Activated T-cell treated with anti-CD3 and anti-CD28 coated beads, Interleukin-2, amount 50 U/mL, for 72 hours (primary cell): ENCODE measurements around the gene VKORC1L1. TPM values are rescaled to one million over a fixed set of nuclear protein-coding genes. Genes with fewer than 3 reads are reported as not detected.
A peak's percentile ranks its signal among the peaks of the same experiment; 100 is the strongest.
"Not testable (repeated sequence)": the region's sequence is repeated elsewhere in the genome, so short reads cannot be mapped to it uniquely, and the experiment has no call there.

Experiments
- ATAC-seq, 2 donors: fragments of 150-1000 bp; cut with Tn5 transposase; replicated peaks in 1 of 2; 2 replicates each; pipeline ENCODE4 v1.10.0; 2021; ENCODE audit warnings: moderate library complexity in 2 of 2, mild to moderate bottlenecking in 1 of 2
- DNase-seq, 2 donors: peaks; one replicate each; pipeline ENCODE4 v3.0.0; 2021 to 2022; ENCODE audit warnings: mixed read lengths in 1 of 2
- H3K27ac Mint-ChIP-seq: one replicate; pipeline ENCODE4 v1.8.0; 2022; ENCODE audit warnings: mild to moderate bottlenecking, moderate library complexity, mixed read lengths
- H3K27me3 Mint-ChIP-seq: one replicate; pipeline ENCODE4 v1.8.0; 2022; ENCODE audit warnings: low read depth, mixed read lengths
- H3K36me3 Mint-ChIP-seq, 2 donors: one replicate each; pipeline ENCODE4 v1.8.0; 2022; ENCODE audit warnings: mixed read lengths in 2 of 2, mild to moderate bottlenecking in 1 of 2; ENCODE audit not compliant: insufficient read depth in 2 of 2
- H3K4me1 Mint-ChIP-seq: one replicate; pipeline ENCODE4 v1.8.0; 2022; ENCODE audit warnings: low read depth, mixed read lengths
- H3K4me3 Mint-ChIP-seq, 2 donors: one replicate each; pipeline ENCODE4 v1.8.0; 2022; ENCODE audit warnings: mild to moderate bottlenecking in 2 of 2, mixed read lengths in 2 of 2, moderate library complexity in 2 of 2
- H3K9me3 Mint-ChIP-seq, 2 donors: one replicate each; pipeline ENCODE4 v1.8.0; 2022; ENCODE audit warnings: mixed read lengths in 2 of 2
- total RNA-seq, 2 donors: library from RNA; stranded (reverse); gene quantifications; one replicate each; pipeline ENCODE4 v1.2.3, GENCODE V29; 2022

Gene VKORC1L1
- total RNA-seq, 2 donors from 2014 or later = 13.1 to 14.1 TPM

DNA sequence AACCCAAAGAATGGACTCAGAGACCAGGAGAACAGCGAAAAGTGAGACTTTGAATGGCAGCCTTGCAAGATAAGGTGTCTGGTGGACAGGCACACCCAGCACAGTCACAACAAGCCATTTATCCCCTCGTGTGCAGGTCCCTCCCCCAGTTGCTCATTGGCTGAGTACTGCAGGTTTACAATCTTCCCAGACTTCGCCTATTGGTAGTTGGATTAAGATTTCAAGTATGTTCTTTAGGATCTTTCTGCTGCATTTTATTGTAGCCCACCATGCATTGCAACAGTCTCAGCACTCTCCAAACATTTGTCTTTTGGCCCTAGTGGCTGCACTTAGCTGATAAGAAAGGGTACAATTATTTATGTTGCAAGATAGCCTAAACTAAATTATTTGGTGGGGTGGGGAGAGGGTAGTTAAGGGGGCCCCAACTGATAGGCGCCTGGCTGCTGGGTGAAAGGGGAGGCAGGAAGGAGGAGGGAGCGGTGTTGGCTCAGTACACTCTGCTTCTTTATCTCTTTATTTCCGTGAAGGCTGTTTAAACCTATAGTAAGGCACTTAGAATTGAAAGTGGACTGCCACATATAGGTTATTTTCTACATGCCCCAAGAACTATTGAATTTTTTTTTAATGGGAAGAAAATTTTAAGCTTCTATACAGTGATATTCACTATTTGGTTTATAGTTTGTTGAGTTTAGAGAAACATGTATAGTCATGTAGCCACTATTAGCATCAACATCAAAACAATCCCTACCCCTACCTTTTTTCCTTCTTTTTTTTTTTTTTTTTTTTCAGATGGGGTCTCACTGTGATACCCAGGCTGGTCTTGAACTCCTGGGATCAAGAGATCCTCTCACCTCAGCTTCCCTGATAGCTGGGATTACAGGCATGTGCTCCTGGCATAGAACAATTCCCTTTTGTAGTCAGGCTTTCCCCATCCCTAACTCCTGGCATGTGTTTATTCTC lies 54.9 kb downstream of the VKORC1L1 start:
- H3K4me3 Mint-ChIP-seq = no peak overlapping the region
- ATAC-seq (no peak), DNase-seq (no peak)
- no peaks in the 10 kb centered on the region for H3K9me3 Mint-ChIP-seq
- no peaks in the 10 kb centered on the region for H3K4me1 Mint-ChIP-seq
- peaks cover 2% of the 10 kb centered on the region in 2 donors for H3K36me3 Mint-ChIP-seq
- no peaks in the 10 kb centered on the region for H3K27me3 Mint-ChIP-seq
- H3K27ac Mint-ChIP-seq = no peak overlapping the region

DNA sequence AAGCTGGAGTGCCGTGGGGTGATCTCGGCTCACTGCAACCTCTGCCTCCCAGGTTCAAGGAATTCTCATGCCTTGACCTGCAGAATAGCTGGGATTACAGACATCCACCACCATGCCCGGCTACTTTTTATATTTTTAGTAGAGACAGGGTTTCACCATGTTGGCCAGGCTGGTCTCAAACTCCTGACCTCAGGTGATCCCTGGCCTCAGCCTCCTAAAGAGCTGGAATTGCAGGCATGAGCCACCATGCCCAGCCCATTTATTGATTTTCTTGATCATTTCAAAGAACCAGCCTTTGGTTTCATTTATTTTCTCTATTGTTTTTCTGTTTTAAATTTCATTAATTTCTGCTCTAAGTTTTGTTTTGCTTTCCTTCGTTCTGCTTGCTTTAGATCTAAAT lies 58.8 kb downstream of the VKORC1L1 start:
- Mint-ChIP-seq H3K27me3 (no peaks in the 10 kb centered on the region), H3K4me3 (no peak overlapping the region), H3K9me3 (no peaks in the 10 kb centered on the region), H3K36me3 (peaks cover 2 to 13% of the 10 kb centered on the region in 2 donors), H3K4me1 (peaks cover 6% of the 10 kb centered on the region), H3K27ac (no peak overlapping the region)
- no peak for ATAC-seq
- no peak for DNase-seq

DNA sequence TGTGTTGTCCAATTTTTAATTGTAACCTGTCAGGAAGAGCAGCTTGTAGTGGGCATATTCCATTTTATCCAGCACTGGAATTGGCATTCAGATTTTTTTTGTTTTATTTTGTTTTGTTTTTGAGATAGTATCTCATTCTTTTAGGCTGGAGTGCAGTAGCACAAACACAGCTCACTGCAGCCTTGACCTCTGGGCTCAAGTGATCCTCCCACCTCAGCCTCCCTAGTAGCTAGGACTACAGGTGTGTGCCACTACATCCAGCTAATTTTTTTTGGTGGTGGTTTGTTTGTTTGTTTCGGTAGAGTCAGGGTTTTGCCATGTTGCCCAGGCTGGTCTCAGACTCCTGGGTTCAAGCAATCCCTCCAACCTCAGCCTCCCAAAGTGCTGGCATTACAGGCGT lies 64.4 kb downstream of the VKORC1L1 start:
- H3K27ac Mint-ChIP-seq = peak overlapping the region; percentile 22
- no peak for ATAC-seq
- no peak for DNase-seq

DNA sequence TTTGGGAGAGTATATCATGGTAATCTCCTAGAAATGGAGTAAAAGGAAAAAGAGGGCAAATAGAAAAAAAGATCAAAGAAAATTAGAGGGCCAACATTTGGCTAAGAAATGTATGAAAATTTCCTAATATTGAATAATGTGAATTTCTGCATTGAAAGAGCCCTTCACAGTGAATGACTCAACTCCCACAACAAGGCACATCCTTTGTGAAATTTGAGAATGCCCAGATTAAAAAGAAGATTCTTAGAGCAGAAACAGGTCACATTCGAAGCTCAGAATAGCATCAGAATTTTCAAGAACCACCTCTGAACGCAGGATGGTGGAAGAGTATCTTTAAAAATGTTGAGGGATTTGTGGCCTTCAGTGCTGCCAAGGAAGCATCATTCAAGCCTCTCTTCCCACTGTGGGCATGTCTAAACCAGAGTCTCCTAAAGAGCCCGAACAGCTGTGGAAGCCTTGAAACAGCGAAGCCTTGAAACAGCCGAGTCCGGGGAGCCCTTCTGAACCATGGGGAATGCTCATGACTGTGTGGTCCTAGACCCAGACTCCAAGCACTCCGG lies 65.5 kb downstream of the VKORC1L1 start:
- DNase-seq (no peak), ATAC-seq (no peak)
- no peak overlapping the region for H3K4me3 Mint-ChIP-seq
- H3K4me1 Mint-ChIP-seq = peaks cover 19% of the 10 kb centered on the region
- H3K27ac Mint-ChIP-seq = no peak overlapping the region
- peaks cover 2 to 24% of the 10 kb centered on the region in 2 donors for H3K36me3 Mint-ChIP-seq
- H3K27me3 Mint-ChIP-seq = no peaks in the 10 kb centered on the region
- H3K9me3 Mint-ChIP-seq = no peaks in the 10 kb centered on the region

More for the DNA sequence above, 64.4 kb downstream of the VKORC1L1 start:
- Mint-ChIP-seq H3K27me3 (no peaks in the 10 kb centered on the region), H3K4me3 (no peak overlapping the region), H3K36me3 (peaks cover 2 to 26% of the 10 kb centered on the region in 2 donors), H3K4me1 (peaks cover 19% of the 10 kb centered on the region), H3K9me3 (no peaks in the 10 kb centered on the region)

DNA sequence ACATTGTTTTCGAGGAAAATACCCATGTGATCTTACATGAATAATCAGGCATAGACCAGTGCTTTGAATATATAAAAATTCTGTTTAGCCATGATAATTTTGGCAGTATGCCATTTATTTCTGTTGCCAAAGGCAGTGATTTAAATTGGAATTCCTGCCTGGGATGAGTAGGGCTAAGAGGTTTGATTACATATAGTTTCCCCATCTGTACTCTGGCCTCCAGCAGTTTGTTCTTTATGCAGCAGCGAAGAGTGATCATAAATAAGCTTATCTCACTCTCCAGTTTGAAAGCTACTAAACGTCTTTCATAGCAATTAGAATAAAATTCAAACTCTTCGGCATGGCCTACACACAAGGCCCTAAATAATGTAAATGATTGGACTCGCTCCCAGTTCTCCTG lies 72.9 kb downstream of the VKORC1L1 start:
- ATAC-seq, H3K4me3 Mint-ChIP-seq, H3K27me3 Mint-ChIP-seq, H3K4me1 Mint-ChIP-seq, H3K9me3 Mint-ChIP-seq, H3K36me3 Mint-ChIP-seq, H3K27ac Mint-ChIP-seq, DNase-seq: not testable (repeated sequence)

DNA sequence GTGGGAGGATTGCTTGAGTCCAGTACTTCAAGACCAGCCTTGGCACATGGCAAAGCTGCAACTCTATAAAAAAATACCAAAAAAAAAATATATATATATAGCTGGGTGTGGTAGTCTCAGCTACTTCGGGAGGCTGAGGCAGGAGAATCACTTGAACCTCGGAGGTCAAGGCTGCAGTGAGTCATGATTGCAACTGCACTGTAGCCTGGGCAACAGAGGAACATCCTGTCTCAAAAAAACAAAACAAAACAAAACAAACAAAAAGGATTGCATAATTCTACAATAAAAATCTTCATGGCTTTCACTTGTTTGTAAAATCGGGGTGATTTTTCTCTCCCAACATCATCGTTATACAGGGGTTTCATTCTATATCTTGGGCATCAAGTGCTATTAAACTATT lies 74.0 kb downstream of the VKORC1L1 start:
- no peaks in the 10 kb centered on the region for H3K9me3 Mint-ChIP-seq
- ATAC-seq = no peak
- no peak overlapping the region for H3K27ac Mint-ChIP-seq
- H3K4me3 Mint-ChIP-seq = no peak overlapping the region
- H3K36me3 Mint-ChIP-seq = no peaks in the 10 kb centered on the region
- H3K4me1 Mint-ChIP-seq = no peaks in the 10 kb centered on the region
- no peak for DNase-seq
- no peaks in the 10 kb centered on the region for H3K27me3 Mint-ChIP-seq

DNA sequence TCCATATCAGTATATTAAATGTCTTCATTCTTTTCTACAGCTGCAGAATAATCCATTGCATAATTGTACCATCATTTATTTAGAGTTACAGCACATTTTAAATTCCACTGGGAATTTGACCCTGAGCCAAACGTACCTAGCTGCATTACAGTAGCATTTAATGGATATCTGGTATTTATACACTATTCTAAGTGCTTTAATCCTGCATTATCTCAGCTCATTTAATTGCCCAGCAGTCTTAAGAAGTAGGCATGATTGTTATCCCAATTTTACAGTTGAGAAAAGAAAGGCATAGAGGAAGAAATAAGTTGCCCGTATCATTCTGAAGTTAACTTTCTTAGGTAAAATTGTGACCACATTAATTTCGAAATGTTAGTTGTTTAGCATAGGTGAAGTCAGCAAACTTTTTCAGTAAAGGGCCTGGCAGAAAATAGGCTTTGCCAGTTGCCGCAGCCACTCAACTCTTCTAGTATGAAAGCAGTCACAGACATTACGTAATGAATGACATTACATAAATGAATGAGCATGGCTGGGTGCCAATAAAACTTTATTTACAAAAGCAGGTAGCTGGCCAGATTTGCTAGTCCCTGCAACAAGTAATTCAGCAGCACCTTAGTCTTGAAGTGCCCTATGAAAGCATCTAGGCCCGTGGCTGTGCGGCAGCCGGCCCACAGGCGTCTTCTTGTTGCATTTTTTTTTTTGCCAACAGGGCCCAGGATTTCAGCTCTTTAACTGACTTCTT lies 79.1 kb downstream of the VKORC1L1 start:
- no peak for DNase-seq
- no peak overlapping the region for H3K27ac Mint-ChIP-seq
- H3K9me3 Mint-ChIP-seq = no peaks in the 10 kb centered on the region
- H3K36me3 Mint-ChIP-seq = no peaks in the 10 kb centered on the region
- H3K4me3 Mint-ChIP-seq = no peak overlapping the region
- H3K27me3 Mint-ChIP-seq = no peaks in the 10 kb centered on the region
- ATAC-seq = no peak
- no peaks in the 10 kb centered on the region for H3K4me1 Mint-ChIP-seq

DNA sequence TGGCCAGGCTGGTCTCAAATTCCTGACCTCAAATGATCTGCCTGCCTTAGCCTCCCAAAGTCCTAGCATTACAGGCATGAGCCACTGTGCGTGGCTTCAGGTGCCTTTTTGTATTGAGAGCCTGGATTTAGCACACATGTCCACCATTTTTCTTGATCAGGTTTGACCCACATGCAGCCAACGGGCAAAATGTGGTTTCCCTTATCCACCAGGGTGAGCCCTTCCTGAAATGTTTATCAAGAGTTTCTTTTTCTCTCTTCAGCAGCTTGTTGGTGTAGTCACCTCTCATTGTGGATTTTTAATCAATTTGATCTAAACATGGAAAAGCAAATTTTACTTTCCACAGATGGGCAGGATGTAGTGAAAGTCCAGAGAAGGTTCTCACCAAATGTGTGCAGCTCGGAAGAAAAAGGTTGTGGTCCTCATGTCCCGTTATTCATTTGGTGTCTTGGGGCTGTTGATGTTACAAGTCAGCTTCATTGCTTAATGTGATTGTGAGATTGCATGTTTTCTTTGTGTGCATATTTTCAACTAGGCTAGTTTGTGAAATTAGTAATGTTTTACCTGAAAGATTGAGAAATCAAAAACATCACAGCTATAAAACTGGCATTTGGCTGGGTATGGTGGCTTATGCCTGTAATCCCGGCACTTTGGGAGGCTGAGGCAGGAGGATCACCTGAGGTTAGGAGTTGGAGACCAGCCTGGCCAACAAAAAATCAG lies 80.3 kb downstream of the VKORC1L1 start:
- Mint-ChIP-seq H3K27me3 (no peaks in the 10 kb centered on the region), H3K4me3 (no peak overlapping the region), H3K4me1 (no peaks in the 10 kb centered on the region), H3K9me3 (no peaks in the 10 kb centered on the region), H3K36me3 (no peaks in the 10 kb centered on the region), H3K27ac (no peak overlapping the region)
- DNase-seq (no peak), ATAC-seq (no peak)

DNA sequence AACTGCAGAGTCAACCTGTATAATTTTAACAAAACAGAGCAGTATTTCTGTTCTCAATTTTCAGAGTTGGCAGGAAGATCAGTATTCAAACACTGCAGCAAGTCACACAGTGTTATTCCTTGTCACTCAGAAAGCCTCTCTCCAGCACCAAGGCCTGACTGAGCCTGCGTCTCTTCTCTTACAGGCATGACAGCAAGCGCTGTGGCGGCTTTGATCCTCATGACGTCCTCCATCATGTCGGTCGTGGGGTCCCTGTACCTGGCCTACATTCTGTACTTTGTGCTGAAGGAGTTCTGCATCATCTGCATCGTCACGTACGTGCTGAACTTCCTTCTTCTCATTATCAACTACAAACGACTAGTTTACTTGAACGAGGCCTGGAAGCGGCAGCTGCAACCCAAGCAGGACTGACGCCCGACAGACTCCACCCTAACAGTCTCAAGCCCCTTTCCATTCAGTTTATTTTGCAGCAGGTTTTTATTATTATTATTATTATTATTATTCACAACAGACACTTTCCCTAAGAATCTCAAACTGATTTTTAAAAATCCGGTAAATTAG lies 81.1 kb downstream of the VKORC1L1 start:
- no peaks in the 10 kb centered on the region for H3K9me3 Mint-ChIP-seq
- H3K27ac Mint-ChIP-seq = no peak overlapping the region
- H3K36me3 Mint-ChIP-seq = no peaks in the 10 kb centered on the region
- ATAC-seq (no peak), DNase-seq (no peak)
- H3K27me3 Mint-ChIP-seq = no peaks in the 10 kb centered on the region
- no peaks in the 10 kb centered on the region for H3K4me1 Mint-ChIP-seq
- H3K4me3 Mint-ChIP-seq = no peak overlapping the region

DNA sequence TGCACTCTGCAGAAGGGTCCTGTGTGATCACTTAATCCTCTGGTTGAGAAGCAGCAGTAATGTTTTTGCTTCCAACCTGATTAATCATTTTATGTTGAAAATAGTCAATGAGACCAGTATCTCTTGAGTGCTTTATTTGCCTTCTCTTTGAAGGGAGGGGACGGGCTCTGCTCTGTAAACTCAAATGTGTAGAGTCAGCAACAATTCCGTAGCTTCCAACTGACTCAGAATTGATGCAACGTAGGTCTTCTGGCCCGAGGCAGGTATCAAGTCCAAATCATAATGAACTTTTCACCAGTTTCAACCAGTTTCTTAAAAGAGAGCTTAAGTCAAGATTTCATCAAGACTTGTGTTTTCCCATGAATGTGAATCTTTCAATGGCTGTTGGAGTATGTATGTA lies 82.8 kb downstream of the VKORC1L1 start:
- no peaks in the 10 kb centered on the region for H3K27me3 Mint-ChIP-seq
- no peak for DNase-seq
- ATAC-seq = no peak
- no peak overlapping the region for H3K4me3 Mint-ChIP-seq
- H3K36me3 Mint-ChIP-seq = no peaks in the 10 kb centered on the region
- no peaks in the 10 kb centered on the region for H3K9me3 Mint-ChIP-seq
- H3K27ac Mint-ChIP-seq = peak overlapping the region; percentile 3
- no peaks in the 10 kb centered on the region for H3K4me1 Mint-ChIP-seq

DNA sequence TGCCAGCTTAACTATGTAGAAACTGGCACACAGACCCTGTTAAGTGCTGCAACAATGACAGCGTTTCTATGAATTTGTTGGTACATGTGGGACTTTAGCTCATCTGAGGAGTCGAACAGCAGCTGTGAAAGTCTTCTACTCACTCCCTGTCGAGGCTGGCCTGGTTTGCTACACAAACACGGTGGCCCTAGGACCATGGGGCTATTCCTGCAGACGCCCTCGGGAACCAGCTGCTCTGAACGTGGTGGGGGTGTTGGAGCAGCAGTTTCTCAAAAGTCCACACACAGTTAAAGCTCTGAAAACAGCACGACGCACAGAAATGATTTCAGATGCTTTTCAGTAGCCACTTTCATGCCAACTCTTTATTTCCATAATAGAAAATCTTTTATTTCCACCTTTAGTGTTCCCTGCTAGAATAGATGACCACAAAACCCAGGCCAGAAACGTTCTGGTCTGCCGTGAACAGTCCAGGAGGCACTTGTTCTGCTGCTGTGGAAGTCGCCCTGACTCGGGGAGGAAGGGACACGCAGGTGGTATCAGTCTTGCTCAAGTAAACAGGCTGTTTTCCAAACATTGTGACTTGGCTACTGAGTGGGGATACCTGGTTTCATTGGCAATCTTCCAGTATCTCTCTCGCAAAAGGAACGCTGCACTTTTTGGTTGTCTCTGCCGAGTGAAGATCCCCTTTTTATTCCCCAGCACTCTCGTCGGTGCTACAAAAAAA lies 87.6 kb downstream of the VKORC1L1 start:
- Mint-ChIP-seq H3K27me3 (no peaks in the 10 kb centered on the region), H3K27ac (no peak overlapping the region), H3K4me3 (no peak overlapping the region), H3K36me3 (peaks cover 5 to 15% of the 10 kb centered on the region in 2 donors), H3K4me1 (no peaks in the 10 kb centered on the region), H3K9me3 (no peaks in the 10 kb centered on the region)
- ATAC-seq (no peak), DNase-seq (no peak)

DNA sequence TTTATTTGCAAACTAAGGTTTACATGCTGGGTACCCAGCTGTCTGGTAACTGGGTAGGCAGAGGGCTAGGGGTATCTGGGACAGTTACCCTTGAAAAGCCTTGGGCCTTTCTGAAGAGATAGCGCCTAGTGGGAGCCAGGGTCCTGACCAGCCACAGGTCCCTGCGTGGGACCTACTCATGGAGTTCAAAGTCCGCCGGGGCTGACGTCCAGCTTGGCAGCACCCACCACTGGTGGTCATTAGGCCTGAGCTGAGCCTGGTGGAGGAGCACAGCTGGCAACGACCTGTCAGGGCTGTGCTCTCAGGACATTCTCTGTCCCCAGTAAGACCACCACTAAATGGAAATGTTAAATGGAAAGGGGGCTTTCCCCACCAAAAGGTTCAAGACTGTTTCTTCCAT lies 89.2 kb downstream of the VKORC1L1 start:
- Mint-ChIP-seq H3K9me3 (no peaks in the 10 kb centered on the region), H3K36me3 (peaks cover 5 to 19% of the 10 kb centered on the region in 2 donors), H3K27me3 (no peaks in the 10 kb centered on the region), H3K27ac (no peak overlapping the region), H3K4me3 (no peak overlapping the region), H3K4me1 (no peaks in the 10 kb centered on the region)
- ATAC-seq (no peak), DNase-seq (no peak)
